Measurements from ENCODE around the gene ABI3BP.
A peak's percentile ranks its signal among the peaks of the same experiment; 100 is the strongest.

The ABI3BP gene

GRCh38 chr3:100873611-100874010 is 119.6 kb downstream of the ABI3BP start:
- no peaks in the 10 kb centered on the region for H3K27me3 ChIP-seq
- no peak overlapping the region for H3K27ac ChIP-seq
- H3K36me3 ChIP-seq = no peaks in the 10 kb centered on the region
- H3K9me3 ChIP-seq = no peaks in the 10 kb centered on the region
- TF ChIP-seq, protein P1, sequence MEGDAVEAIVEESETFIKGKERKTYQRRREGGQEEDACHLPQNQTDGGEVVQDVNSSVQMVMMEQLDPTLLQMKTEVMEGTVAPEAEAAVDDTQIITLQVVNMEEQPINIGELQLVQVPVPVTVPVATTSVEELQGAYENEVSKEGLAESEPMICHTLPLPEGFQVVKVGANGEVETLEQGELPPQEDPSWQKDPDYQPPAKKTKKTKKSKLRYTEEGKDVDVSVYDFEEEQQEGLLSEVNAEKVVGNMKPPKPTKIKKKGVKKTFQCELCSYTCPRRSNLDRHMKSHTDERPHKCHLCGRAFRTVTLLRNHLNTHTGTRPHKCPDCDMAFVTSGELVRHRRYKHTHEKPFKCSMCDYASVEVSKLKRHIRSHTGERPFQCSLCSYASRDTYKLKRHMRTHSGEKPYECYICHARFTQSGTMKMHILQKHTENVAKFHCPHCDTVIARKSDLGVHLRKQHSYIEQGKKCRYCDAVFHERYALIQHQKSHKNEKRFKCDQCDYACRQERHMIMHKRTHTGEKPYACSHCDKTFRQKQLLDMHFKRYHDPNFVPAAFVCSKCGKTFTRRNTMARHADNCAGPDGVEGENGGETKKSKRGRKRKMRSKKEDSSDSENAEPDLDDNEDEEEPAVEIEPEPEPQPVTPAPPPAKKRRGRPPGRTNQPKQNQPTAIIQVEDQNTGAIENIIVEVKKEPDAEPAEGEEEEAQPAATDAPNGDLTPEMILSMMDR (IDR thresholded peaks at IDR 0.05) = no peak
- H3K4me3 ChIP-seq = no peak overlapping the region
- peaks cover 0 to 28% (median 8%) of the 10 kb centered on the region in 4 donors for H3K4me1 ChIP-seq
- intact Hi-C loops (cut with DNase I; ENCODE audit: low total_unique reads) = no loop called here
- no peak for DNase-seq

DNA sequence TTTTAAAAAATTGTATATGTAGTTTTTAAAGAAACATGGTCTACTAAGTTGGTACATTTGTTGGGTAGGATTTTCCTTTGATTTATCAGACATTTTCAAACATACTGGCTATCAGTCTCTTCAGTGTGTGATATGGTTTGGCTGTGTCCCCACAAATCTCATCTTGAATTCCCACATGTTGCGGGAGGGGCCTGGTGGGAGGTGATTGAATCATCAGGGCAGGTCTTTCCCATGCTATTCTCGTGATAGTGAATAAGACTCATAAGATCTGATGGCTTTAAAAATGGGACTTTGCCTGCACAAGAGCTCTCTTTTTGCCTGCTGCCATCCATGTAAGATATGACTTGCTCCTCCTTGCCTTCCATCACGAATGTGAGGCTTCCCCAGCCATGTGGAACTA is 121.9 kb downstream of the ABI3BP start:
- H3K27ac ChIP-seq = no peak overlapping the region
- H3K4me1 ChIP-seq = peaks cover 0 to 37% (median 10%) of the 10 kb centered on the region in 4 donors
- DNase-seq = no peak
- TF ChIP-seq, protein P1 (IDR thresholded peaks at IDR 0.05) = no peak
- H3K4me3 ChIP-seq = no peak overlapping the region
- no peaks in the 10 kb centered on the region for H3K27me3 ChIP-seq
- H3K36me3 ChIP-seq = no peaks in the 10 kb centered on the region
- intact Hi-C loops (cut with DNase I; ENCODE audit: low total_unique reads) = no loop called here
- H3K9me3 ChIP-seq = no peaks in the 10 kb centered on the region

DNA sequence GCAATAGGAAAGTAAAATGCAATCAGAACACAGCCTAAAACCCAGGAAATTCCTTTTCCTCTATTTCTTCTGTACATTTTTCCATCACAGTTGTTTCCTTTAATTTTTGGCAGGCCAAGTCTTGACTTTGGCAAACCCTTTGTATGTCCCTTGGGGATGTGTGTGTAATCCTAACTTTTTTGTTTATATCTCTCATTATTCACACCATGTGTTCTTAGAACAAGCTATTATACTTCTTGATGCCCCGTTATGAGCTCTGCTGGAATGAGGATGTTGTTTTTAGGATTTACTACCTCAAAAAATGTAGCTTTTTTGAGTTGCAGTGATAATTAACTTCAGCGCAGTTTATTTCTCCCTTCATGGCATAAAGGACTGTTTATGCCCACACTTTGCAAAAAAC is 123.4 kb downstream of the ABI3BP start:
- intact Hi-C loops (cut with DNase I; ENCODE audit: low total_unique reads) = no loop called here
- DNase-seq = no peak
- Histone ChIP-seq H3K4me1 (peaks cover 0 to 42% (median 19%) of the 10 kb centered on the region in 4 donors), H3K27me3 (no peaks in the 10 kb centered on the region), H3K36me3 (no peaks in the 10 kb centered on the region), H3K27ac (peak overlapping the region in 1 of 2 donors; percentile 12), H3K9me3 (no peaks in the 10 kb centered on the region), H3K4me3 (no peak overlapping the region)
- TF ChIP-seq, protein P1 (IDR thresholded peaks at IDR 0.05) = no peak

DNA sequence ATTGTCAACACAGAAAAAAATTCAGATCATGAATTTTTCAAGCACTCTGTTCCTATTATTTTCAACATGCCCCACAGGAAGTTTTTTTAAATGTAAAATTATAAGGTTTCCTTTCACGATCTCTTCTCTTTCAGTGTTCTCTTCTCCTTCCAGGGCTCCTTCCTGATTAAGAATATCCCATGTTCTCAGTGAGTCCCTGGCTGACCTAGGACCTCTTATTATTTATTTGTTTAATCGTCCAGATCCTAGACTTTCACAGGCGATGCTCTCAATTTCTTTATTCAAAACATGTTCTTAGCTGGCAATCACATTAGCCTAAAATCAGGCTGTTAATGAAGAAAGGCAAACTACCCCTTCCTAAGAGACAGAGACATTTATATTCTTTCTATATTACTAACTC is 124.3 kb downstream of the ABI3BP start:
- Histone ChIP-seq H3K27me3 (no peaks in the 10 kb centered on the region), H3K9me3 (no peaks in the 10 kb centered on the region), H3K4me1 (peaks cover 0 to 50% (median 23%) of the 10 kb centered on the region in 4 donors), H3K27ac (no peak overlapping the region), H3K4me3 (no peak overlapping the region), H3K36me3 (no peaks in the 10 kb centered on the region)
- TF ChIP-seq, protein P1 (IDR thresholded peaks at IDR 0.05) = no peak
- no peak for DNase-seq
- intact Hi-C loops (cut with DNase I; ENCODE audit: low total_unique reads) = no loop called here

DNA sequence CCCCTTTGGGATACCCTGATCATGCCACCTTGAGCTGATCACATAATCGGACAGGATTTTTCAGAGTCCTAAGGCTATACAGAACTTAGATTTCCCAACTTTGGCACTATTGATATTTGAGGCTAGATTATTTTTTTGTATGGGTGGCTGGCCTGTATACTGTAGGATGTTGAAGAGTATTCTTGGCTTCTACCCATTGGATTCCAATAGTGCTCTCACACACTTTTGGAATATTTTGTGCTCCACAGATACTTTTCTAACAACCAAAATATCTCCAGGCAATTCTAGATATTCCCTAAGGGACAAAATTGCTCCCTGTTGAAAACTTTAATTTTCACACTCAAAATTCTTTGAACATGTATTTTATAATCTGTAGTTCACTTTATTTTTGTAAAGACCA is 125.1 kb downstream of the ABI3BP start:
- DNase-seq = no peak
- intact Hi-C loops (cut with DNase I; ENCODE audit: low total_unique reads) = no loop called here

More for the DNA sequence above, 125.1 kb downstream of the ABI3BP start:
- Histone ChIP-seq H3K9me3 (no peaks in the 10 kb centered on the region), H3K4me3 (no peak overlapping the region), H3K36me3 (no peaks in the 10 kb centered on the region), H3K27me3 (no peaks in the 10 kb centered on the region), H3K27ac (no peak overlapping the region), H3K4me1 (peaks cover 0 to 50% (median 23%) of the 10 kb centered on the region in 4 donors)
- TF ChIP-seq, protein P1 (IDR thresholded peaks at IDR 0.05) = no peak
